T-cell (primary cell): Measurements from ENCODE around the gene PPM1L. TPM values are rescaled to one million over a fixed set of nuclear protein-coding genes. Genes with fewer than 3 reads are reported as not detected.

ENCODE experiments used
- ATAC-seq, 4 experiments: fragments of 200-7000 bp in 3 of 4; fragments of 150-1000 bp in 1 of 4; cut with Tn5 transposase; replicated peaks in 1 of 4; 1 replicate in 3 of 4; 2 replicates in 1 of 4; pipeline ENCODE4 v1.10.0; 2021; ENCODE audit warnings: moderate library complexity in 3 of 4, mild to moderate bottlenecking in 2 of 4, moderate number of reproducible peaks in 1 of 4
- CTCF ChIA-PET, 2 donors: fragments of 300-600 bp; sonication (Branson Sonifier 250); formaldehyde crosslinking; loops; one replicate each; lab custom pipeline; 2022; ENCODE audit warnings: antibody characterized with exemption in 2 of 2; lab: Charles Lee
- POLR2A ChIA-PET, 2 donors: fragments of 300-600 bp; sonication (Branson Sonifier 250); formaldehyde crosslinking; loops; one replicate each; lab custom pipeline; 2022; ENCODE audit warnings: antibody characterized with exemption in 2 of 2; lab: Charles Lee
- DNase-seq, 35 experiments: peaks; one replicate each; pipeline versions ENCODE4 v3.0.0 to v3.0.0-alpha.2; 2013 to 2023
- H3K27ac ChIP-seq: one replicate; pipeline ENCODE4 v1.5.1; 2013; ENCODE audit warnings: low read length
- H3K27me3 ChIP-seq, 2 experiments: replicated peaks in 1 of 2; 1 replicate in 1 of 2; 2 replicates in 1 of 2; pipeline versions ENCODE4 v1.6.1 to v1.7.0; 2013; ENCODE audit warnings: low read length in 1 of 2, mixed read lengths in 1 of 2; ENCODE audit not compliant: control insufficient read depth in 2 of 2, insufficient read depth in 2 of 2; ENCODE audit errors: extremely low read depth in 1 of 2
- H3K36me3 ChIP-seq, 2 donors: 1 replicate in 1 of 2; 2 replicates in 1 of 2; pipeline versions ENCODE4 v1.6.1 to v1.7.0; 2013; ENCODE audit warnings: low read length in 1 of 2; ENCODE audit not compliant: control insufficient read depth in 2 of 2, insufficient read depth in 1 of 2; ENCODE audit errors: extremely low read depth in 1 of 2
- H3K4me1 ChIP-seq, 2 experiments: 1 replicate in 1 of 2; 2 replicates in 1 of 2; pipeline versions ENCODE4 v1.6.1 to v1.7.0; 2013; ENCODE audit warnings: low read length in 2 of 2, mixed read lengths in 1 of 2; ENCODE audit not compliant: insufficient read depth in 2 of 2, control insufficient read depth in 1 of 2; ENCODE audit errors: extremely low read depth in 1 of 2
- H3K4me3 ChIP-seq, 2 donors: 1 replicate in 1 of 2; 2 replicates in 1 of 2; pipeline versions ENCODE4 v1.5.1 to v1.7.0; 2013; ENCODE audit warnings: mild to moderate bottlenecking in 2 of 2, low read length in 1 of 2, moderate library complexity in 1 of 2; ENCODE audit not compliant: control insufficient read depth in 1 of 2; ENCODE audit errors: extremely low read depth in 1 of 2
- H3K9me3 ChIP-seq: 2 replicates; pipeline ENCODE4 v1.7.0; 2013
- H3K27ac Mint-ChIP-seq, 2 donors: one replicate each; pipeline ENCODE4 v1.8.0; 2020 to 2021; ENCODE audit warnings: mild to moderate bottlenecking in 2 of 2, mixed read lengths in 2 of 2
- H3K27me3 Mint-ChIP-seq, 2 donors: one replicate each; pipeline ENCODE4 v1.8.0; 2021 to 2022; ENCODE audit warnings: mixed read lengths in 2 of 2
- H3K36me3 Mint-ChIP-seq: one replicate; pipeline ENCODE4 v1.8.0; 2021; ENCODE audit warnings: mixed read lengths
- H3K4me1 Mint-ChIP-seq, 3 donors: one replicate each; pipeline ENCODE4 v1.8.0; 2020 to 2022; ENCODE audit warnings: mixed read lengths in 3 of 3, mild to moderate bottlenecking in 1 of 3
- H3K4me3 Mint-ChIP-seq, 3 donors: one replicate each; pipeline ENCODE4 v1.8.0; 2020 to 2022; ENCODE audit warnings: mild to moderate bottlenecking in 3 of 3, mixed read lengths in 3 of 3, moderate library complexity in 3 of 3
- H3K9me3 Mint-ChIP-seq, 3 donors: one replicate each; pipeline ENCODE4 v1.8.0; 2020 to 2022; ENCODE audit warnings: mixed read lengths in 3 of 3
- WGBS: methylation state at CpG from one replicate; pipeline ENCODE4 v1.1.5; 2013; ENCODE audit warnings: missing lambda C conversion rate; ENCODE audit not compliant: insufficient coverage; 5-methylcytosine and 5-hydroxymethylcytosine counted together
- total RNA-seq, 35 experiments: library from RNA in 6 of 35; stranded (reverse) in 6 of 35; fragments of 120-200 nt in 1 of 35; gene quantifications; one replicate each; pipeline versions ENCODE4 v1.2.1 to v1.2.4 and lab custom pipeline; 2013 to 2026

Gene PPM1L
- total RNA-seq, 5 donors from 2014 or later (not counting 1 experiment from before 2014, with no cell fraction given), result 4.8 to 6.4 (median 5.7) TPM

DNA sequence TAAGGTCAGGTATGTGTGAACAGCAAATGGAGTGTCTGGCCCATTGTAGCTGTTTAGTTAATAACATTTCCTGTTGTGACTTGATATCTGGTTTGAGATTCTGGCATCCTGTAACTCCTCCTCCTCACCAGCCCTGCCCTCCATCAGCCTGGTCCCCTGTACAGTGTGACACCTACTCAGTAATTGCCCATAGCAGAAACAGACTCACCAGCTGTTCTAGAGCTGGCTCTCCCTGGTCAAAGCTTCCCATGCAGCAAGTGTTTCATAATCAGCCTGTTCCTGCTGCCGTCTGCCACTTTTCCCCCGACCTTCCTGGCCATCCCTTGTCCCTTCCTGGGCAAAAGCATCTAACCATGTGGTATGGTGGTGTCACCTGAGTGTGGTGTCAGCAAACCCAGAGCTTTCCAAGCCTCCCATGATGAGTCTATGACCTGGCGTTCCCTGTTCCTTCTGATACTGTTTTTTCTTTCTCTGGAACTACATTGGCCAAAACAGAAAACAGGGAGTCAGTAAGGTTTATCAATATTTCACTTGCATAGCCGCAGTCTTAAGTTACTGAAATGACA, 293.7 kb downstream of the PPM1L start:
- H3K4me3 Mint-ChIP-seq, result no peak overlapping the region
- H3K36me3 Mint-ChIP-seq, result peaks cover 5% of the 10 kb centered on the region
- DNase-seq (no peak), ATAC-seq (no peak)
- Histone ChIP-seq H3K27ac (no peak overlapping the region), H3K9me3 (no peaks in the 10 kb centered on the region), H3K4me1 (no peaks in the 10 kb centered on the region), H3K27me3 (no peaks in the 10 kb centered on the region), H3K36me3 (no peaks in the 10 kb centered on the region), H3K4me3 (no peak overlapping the region)
- H3K9me3 Mint-ChIP-seq, result peaks cover 0 to 8% (median 4%) of the 10 kb centered on the region in 3 donors
- no CpG with 5 or more reads among the region's 4 CpGs for WGBS
- H3K27ac Mint-ChIP-seq, result no peak overlapping the region
- ChIA-PET CTCF (no interaction called here), POLR2A (no interaction called here)
- no peaks in the 10 kb centered on the region for H3K4me1 Mint-ChIP-seq
- no peaks in the 10 kb centered on the region for H3K27me3 Mint-ChIP-seq

DNA sequence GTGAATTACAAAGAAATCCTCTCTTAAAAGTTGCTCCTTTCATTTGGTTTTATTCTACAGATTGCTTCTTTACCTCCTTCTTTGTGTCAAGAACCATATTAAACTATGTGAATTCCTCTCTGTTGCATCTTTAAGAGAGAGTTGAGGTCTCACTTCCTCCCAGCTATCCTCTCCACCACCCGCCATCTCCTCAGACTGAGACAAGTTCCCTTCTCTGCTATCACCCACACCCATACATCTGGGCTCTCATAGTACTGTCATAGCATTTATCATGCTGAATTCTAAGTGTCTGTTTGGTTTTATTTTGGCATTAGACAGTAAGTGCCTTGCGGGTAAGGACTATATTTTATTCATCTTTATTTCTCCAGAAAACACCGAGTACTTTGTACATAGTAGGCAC, 294.9 kb downstream of the PPM1L start:
- Histone ChIP-seq H3K4me1 (no peaks in the 10 kb centered on the region), H3K4me3 (no peak overlapping the region), H3K27ac (no peak overlapping the region), H3K9me3 (no peaks in the 10 kb centered on the region), H3K27me3 (no peaks in the 10 kb centered on the region), H3K36me3 (no peaks in the 10 kb centered on the region)
- ATAC-seq (no peak), DNase-seq (no peak)
- no peaks in the 10 kb centered on the region for H3K9me3 Mint-ChIP-seq
- H3K27ac Mint-ChIP-seq, result no peak overlapping the region
- ChIA-PET POLR2A (no interaction called here), CTCF (no interaction called here)
- no CpG with 5 or more reads among the region's 3 CpGs for WGBS
- H3K27me3 Mint-ChIP-seq, result no peaks in the 10 kb centered on the region
- H3K36me3 Mint-ChIP-seq, result no peaks in the 10 kb centered on the region
- H3K4me1 Mint-ChIP-seq, result no peaks in the 10 kb centered on the region
- no peak overlapping the region for H3K4me3 Mint-ChIP-seq

DNA sequence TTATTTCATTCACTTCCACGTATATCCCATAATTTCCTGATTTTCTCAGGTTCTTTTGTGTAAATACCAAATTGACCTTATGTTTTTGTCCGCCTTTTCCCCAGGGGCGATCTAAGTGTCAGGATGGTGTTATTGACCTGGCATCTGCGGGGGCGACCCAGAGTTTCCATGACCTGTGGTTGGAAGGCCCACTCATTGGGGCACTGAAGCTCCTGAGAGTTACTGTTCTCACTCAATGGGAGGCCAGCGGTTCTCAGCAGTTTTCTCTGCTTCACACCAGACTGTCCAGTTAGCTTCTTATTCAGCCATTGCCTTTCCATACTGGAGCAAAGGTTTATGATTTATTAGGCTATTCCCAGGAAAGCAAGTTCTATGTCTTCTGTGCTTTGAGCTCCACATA, 295.8 kb downstream of the PPM1L start:
- Mint-ChIP-seq H3K27ac (no peak overlapping the region), H3K27me3 (no peaks in the 10 kb centered on the region), H3K36me3 (no peaks in the 10 kb centered on the region), H3K9me3 (no peaks in the 10 kb centered on the region), H3K4me3 (no peak overlapping the region), H3K4me1 (no peaks in the 10 kb centered on the region)
- Histone ChIP-seq H3K4me3 (no peak overlapping the region), H3K4me1 (no peaks in the 10 kb centered on the region), H3K27me3 (no peaks in the 10 kb centered on the region), H3K9me3 (no peaks in the 10 kb centered on the region), H3K36me3 (no peaks in the 10 kb centered on the region), H3K27ac (no peak overlapping the region)
- ChIA-PET POLR2A (no interaction called here), CTCF (no interaction called here)
- DNase-seq, result no peak
- no peak for ATAC-seq
- WGBS, result 91% methylated on average over 4 of the region's 6 CpGs

DNA sequence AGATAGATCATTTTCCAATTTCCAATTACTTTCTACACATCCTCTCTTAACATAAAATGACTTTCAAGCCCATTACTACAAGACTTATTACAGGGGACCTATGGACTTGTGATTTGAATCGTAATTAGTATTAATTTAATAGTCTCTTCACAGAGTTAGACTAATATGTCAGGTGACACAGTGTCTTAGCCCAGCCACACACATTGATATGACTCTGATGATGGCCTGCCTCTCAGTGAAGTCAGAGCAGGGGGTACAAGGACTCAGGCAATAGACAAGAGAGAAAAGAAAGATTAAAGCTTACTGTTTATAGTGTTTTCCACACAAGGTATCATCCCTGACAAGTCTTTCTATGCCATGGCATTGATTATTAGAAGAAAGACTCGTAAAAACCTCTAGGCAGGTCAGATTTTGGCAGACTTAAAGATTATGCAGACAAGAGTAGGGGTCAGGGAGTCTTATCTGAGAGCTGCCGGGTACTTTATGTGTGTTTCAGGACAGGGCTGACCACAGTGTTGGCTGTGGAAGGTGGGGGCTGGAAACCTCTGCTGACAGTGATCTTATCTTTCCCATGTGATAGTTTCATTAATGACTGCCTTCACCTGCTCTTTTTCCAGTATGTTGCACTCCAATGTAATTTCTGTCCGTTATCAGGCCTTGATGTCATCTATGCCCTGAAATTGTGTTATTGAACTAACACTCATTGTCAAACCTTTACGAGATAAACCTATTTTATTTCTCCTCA, 299.0 kb downstream of the PPM1L start:
- Mint-ChIP-seq H3K9me3 (no peaks in the 10 kb centered on the region), H3K27ac (no peak overlapping the region), H3K27me3 (no peaks in the 10 kb centered on the region), H3K4me1 (no peaks in the 10 kb centered on the region), H3K4me3 (no peak overlapping the region), H3K36me3 (no peaks in the 10 kb centered on the region)
- WGBS, result 60% methylated on average over 2 of the region's 5 CpGs
- no peaks in the 10 kb centered on the region for H3K27me3 ChIP-seq
- no peak overlapping the region for H3K27ac ChIP-seq
- no peaks in the 10 kb centered on the region for H3K36me3 ChIP-seq
- H3K9me3 ChIP-seq, result no peaks in the 10 kb centered on the region
- H3K4me1 ChIP-seq, result no peaks in the 10 kb centered on the region
- H3K4me3 ChIP-seq, result no peak overlapping the region
- CTCF ChIA-PET, result no interaction called here
- no peak for ATAC-seq
- no peak for DNase-seq
- POLR2A ChIA-PET, result no interaction called here

DNA sequence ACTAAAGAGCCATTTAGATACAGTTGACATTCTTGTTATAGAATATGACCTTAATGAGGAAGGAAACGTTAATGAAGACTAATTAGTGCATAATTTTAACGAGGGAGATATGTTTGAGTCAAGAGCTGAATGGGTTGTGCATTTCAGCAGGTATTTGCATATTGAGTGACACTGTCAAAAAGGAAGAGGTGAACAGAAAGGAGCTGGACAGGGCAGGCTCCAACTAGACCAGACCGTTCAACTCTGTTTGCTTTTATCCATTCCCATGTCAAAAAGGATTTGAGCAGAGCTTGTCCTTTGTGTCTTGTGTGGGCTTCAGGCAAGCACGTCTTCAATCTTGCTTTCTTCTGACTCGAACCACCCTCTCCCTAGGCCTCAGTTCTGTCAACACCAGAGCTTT, 308.4 kb downstream of the PPM1L start:
- Histone ChIP-seq H3K4me3 (no peak overlapping the region), H3K36me3 (no peaks in the 10 kb centered on the region), H3K4me1 (no peaks in the 10 kb centered on the region), H3K9me3 (no peaks in the 10 kb centered on the region), H3K27me3 (no peaks in the 10 kb centered on the region), H3K27ac (no peak overlapping the region)
- ChIA-PET POLR2A (no interaction called here), CTCF (interaction anchor here in 1 of 2 donors (0.5 kb wide), 1 partner anchor 41 kb away, joined by 5 read pairs; no protein-coding TSS in a partner anchor)
- DNase-seq (no peak), ATAC-seq (no peak)
- H3K4me3 Mint-ChIP-seq, result no peak overlapping the region
- H3K36me3 Mint-ChIP-seq, result peaks cover 7% of the 10 kb centered on the region
- 83% methylated on average over 4 of the region's 5 CpGs for WGBS
- no peaks in the 10 kb centered on the region for H3K4me1 Mint-ChIP-seq
- H3K27ac Mint-ChIP-seq, result no peak overlapping the region
- H3K9me3 Mint-ChIP-seq, result no peaks in the 10 kb centered on the region
- no peaks in the 10 kb centered on the region for H3K27me3 Mint-ChIP-seq

DNA sequence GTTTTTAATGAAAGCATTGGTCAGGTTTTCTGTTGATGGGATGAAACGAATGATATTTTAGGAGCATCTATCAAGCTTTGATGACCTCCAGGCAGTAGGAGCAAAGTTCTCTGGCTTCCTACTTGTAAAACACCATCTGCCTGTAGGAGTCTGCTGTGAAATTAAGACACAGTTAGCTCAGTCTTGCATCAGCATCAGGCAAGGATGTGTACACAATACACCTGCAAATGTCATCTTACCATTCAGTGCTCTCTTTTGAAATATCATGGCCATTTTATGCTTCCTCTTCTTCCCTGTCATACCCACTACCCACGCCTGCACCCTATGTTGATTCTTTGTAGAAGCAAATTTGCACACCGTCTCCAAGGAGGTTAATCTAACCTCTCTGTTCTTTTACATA, 310.9 kb downstream of the PPM1L start:
- DNase-seq (no peak), ATAC-seq (no peak)
- H3K9me3 ChIP-seq, result no peaks in the 10 kb centered on the region
- ChIA-PET POLR2A (no interaction called here), CTCF (no interaction called here)
- no peaks in the 10 kb centered on the region for H3K27me3 ChIP-seq
- Mint-ChIP-seq H3K27me3 (no peaks in the 10 kb centered on the region), H3K4me1 (no peaks in the 10 kb centered on the region), H3K36me3 (peaks cover 7% of the 10 kb centered on the region), H3K27ac (no peak overlapping the region), H3K9me3 (no peaks in the 10 kb centered on the region), H3K4me3 (no peak overlapping the region)
- no CpG with 5 or more reads among the region's 3 CpGs for WGBS
- H3K4me1 ChIP-seq, result no peaks in the 10 kb centered on the region
- H3K4me3 ChIP-seq, result no peak overlapping the region
- H3K27ac ChIP-seq, result no peak overlapping the region
- no peaks in the 10 kb centered on the region for H3K36me3 ChIP-seq
